Pons (tissue), 1 donor: ENCODE data around the gene GJC2.

ENCODE experiments used
- DNase-seq: peaks from one replicate; pipeline ENCODE4 v3.0.0-alpha.2; 2016; ENCODE audit warnings: low spot score

Gene GJC2

GRCh38 chr1:228145463-228146416 lies 4.0 kb upstream of the GJC2 start:
- no peak for DNase-seq

GRCh38 chr1:228146417-228147150 lies 3.1 kb upstream of the GJC2 start:
- DNase-seq = no peak

GRCh38 chr1:228147151-228147693 lies 2.5 kb upstream of the GJC2 start:
- DNase-seq = no peak

GRCh38 chr1:228147768-228148167 lies 2.0 kb upstream of the GJC2 start:
- no peak for DNase-seq

GRCh38 chr1:228148196-228148861 lies 1.4 kb upstream of the GJC2 start:
- DNase-seq = no peak

GRCh38 chr1:228148935-228149405 lies 760 bp upstream of the GJC2 start:
- DNase-seq = no peak

- DNase-seq = no peak
Observed at GRCh38 chr1:228150120-228150460, 360 bp downstream of the GJC2 start.

GRCh38 chr1:228150461-228151179 lies 890 bp downstream of the GJC2 start:
- DNase-seq = peak; percentile 77

GRCh38 chr1:228151180-228151925 lies 1.6 kb downstream of the GJC2 start:
- DNase-seq = peak; percentile 31

- no peak for DNase-seq
Observed at GRCh38 chr1:228152097-228152917, 2.6 kb downstream of the GJC2 start.

GRCh38 chr1:228152918-228153258 lies 3.2 kb downstream of the GJC2 start:
- no peak for DNase-seq

GRCh38 chr1:228154021-228154669 lies 4.4 kb downstream of the GJC2 start:
- DNase-seq = no peak

- DNase-seq = no peak
Observed at GRCh38 chr1:228154670-228155571, 5.2 kb downstream of the GJC2 start.

GRCh38 chr1:228155596-228156514 lies 6.1 kb downstream of the GJC2 start:
- DNase-seq = no peak

- no peak for DNase-seq
Observed at GRCh38 chr1:228156515-228156881, 6.8 kb downstream of the GJC2 start.

GRCh38 chr1:228156941-228157728 lies 7.4 kb downstream of the GJC2 start:
- no peak for DNase-seq

GRCh38 chr1:228157729-228158126 lies 8.0 kb downstream of the GJC2 start:
- DNase-seq = no peak
